Measurements from ENCODE around the gene APP. TPM values are rescaled to one million over a fixed set of nuclear protein-coding genes. Genes with fewer than 3 reads are reported as not detected.

The APP gene
- total and polyA plus RNA-seq, 10 of the 15 experiments (the other 5 are each of a cell fraction or from before 2014, with no cell fraction given): 8.8 to 94.9 (median 51.0) TPM

GRCh38 chr21:25903607-25904006, 267.0 kb downstream of the APP start:
- FAIRE-seq (peak; percentile 66), ATAC-seq (peak; percentile 79), DNase-seq (ENCODE audit: low read depth, low spot score) (peak; percentile 33)
- intact Hi-C loops (cut with micrococcal nuclease; ENCODE audit: unreplicated experiment) (no loop called here), in situ Hi-C loops (cut with MboI) (no loop called here)
- H3K79me2 ChIP-seq (ENCODE audit: control insufficient read depth, insufficient read depth, low read length): no peaks in the 10 kb centered on the region
- BruUV-seq (replicated peaks): no TSS peak
- no peaks in the 10 kb centered on the region for H4K20me1 ChIP-seq (ENCODE audit: control insufficient read depth, insufficient read depth)
- no peak overlapping the region for H3K9ac ChIP-seq (ENCODE audit: control insufficient read depth, insufficient read depth, low read length)
- no peaks in the 10 kb centered on the region for H3K9me3 ChIP-seq (replicated peaks; ENCODE audit: control insufficient read depth, insufficient read depth, low read length)
- H3K4me3 ChIP-seq: no peak overlapping the region
- H3K4me1 ChIP-seq (ENCODE audit: control insufficient read depth, insufficient read depth, low read length): peaks cover 6% of the 10 kb centered on the region
- ChIA-PET POLR2A (no interaction called here), CTCF (no interaction called here), SMC1A (ENCODE audit: uncharacterized antibody, unreplicated experiment) (no interaction called here), RAD21 (ENCODE audit: unreplicated experiment) (no interaction called here)
- 2% methylated on average over 5 of the region's 5 CpGs for WGBS (ENCODE audit: insufficient coverage, insufficient replicate concordance, low lambda C conversion rate, missing lambda C conversion rate)
- H3K36me3 ChIP-seq (ENCODE audit: control insufficient read depth in 2 of 2, insufficient read depth in 2 of 2, low read length in 1 of 2): no peaks in the 10 kb centered on the region
- no peaks in the 10 kb centered on the region for H3K27me3 ChIP-seq (replicated peaks in 1 of 2; ENCODE audit: control insufficient read depth in 2 of 2, insufficient read depth in 2 of 2, low read length in 1 of 2)
- no peak overlapping the region for H3K27ac ChIP-seq (ENCODE audit: control insufficient read depth, insufficient read depth)
- no peak overlapping the region for H3K4me2 ChIP-seq (ENCODE audit: control insufficient read depth, insufficient read depth)
- no peak overlapping the region for H2AFZ ChIP-seq (ENCODE audit: control insufficient read depth, low read depth, low read length)
- TF ChIP-seq, protein P1, sequence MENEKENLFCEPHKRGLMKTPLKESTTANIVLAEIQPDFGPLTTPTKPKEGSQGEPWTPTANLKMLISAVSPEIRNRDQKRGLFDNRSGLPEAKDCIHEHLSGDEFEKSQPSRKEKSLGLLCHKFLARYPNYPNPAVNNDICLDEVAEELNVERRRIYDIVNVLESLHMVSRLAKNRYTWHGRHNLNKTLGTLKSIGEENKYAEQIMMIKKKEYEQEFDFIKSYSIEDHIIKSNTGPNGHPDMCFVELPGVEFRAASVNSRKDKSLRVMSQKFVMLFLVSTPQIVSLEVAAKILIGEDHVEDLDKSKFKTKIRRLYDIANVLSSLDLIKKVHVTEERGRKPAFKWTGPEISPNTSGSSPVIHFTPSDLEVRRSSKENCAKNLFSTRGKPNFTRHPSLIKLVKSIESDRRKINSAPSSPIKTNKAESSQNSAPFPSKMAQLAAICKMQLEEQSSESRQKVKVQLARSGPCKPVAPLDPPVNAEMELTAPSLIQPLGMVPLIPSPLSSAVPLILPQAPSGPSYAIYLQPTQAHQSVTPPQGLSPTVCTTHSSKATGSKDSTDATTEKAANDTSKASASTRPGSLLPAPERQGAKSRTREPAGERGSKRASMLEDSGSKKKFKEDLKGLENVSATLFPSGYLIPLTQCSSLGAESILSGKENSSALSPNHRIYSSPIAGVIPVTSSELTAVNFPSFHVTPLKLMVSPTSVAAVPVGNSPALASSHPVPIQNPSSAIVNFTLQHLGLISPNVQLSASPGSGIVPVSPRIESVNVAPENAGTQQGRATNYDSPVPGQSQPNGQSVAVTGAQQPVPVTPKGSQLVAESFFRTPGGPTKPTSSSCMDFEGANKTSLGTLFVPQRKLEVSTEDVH (IDR thresholded peaks at IDR 0.05; ENCODE audit: low read depth, partially characterized antibody): no peak
- TF ChIP-seq SUPT20H (IDR thresholded peaks at IDR 0.05; ENCODE audit: borderline replicate concordance, control insufficient read depth, low read depth, low read length) (no peak), JUND (IDR thresholded peaks at IDR 0.05; ENCODE audit: low read depth, low read length) (no peak), CBX5 (IDR thresholded peaks at IDR 0.05; ENCODE audit: low read depth) (no peak), CREM (IDR thresholded peaks at IDR 0.05; ENCODE audit: low read depth) (peak; percentile 58; the same call in 1 of the 2 replicates), ZZZ3 (IDR thresholded peaks at IDR 0.05; ENCODE audit: control insufficient read depth, insufficient read length, low read depth) (no peak), ZBED1 (IDR thresholded peaks at IDR 0.05; ENCODE audit: borderline replicate concordance) (no peak), MEF2B (IDR thresholded peaks at IDR 0.05; ENCODE audit: partially characterized antibody, poor library complexity, severe bottlenecking) (peak; percentile 30), ZNF384 (IDR thresholded peaks at IDR 0.05; ENCODE audit: borderline replicate concordance, low read depth, low read length) (no peak), ZNF274 (IDR thresholded peaks at IDR 0.05; ENCODE audit: insufficient read depth, insufficient read length) (no peak), ATF7 (IDR thresholded peaks at IDR 0.05; ENCODE audit: low read depth) (peak; percentile 67; the same call in 1 of the 2 replicates), MTA2 (IDR thresholded peaks at IDR 0.05; ENCODE audit: low read depth) (peak; percentile 80), EP300 (IDR thresholded peaks at IDR 0.05; ENCODE audit: borderline replicate concordance in 1 of 2, control insufficient read depth in 1 of 2, low read depth in 2 of 2, low read length in 2 of 2) (peak in 1 of 2 experiments; percentile 39; a peak in 1 of 4 replicates), SPI1 (IDR thresholded peaks at IDR 0.05; ENCODE audit: borderline replicate concordance, insufficient read depth, low read depth, low read length) (peak; percentile 76), BHLHE40 (IDR thresholded peaks at IDR 0.05; ENCODE audit: borderline replicate concordance in 1 of 2, low read depth in 2 of 2, low read length in 1 of 2) (peak in 1 of 2 experiments; percentile 85; a peak in 2 of 4 replicates), BCL11A (IDR thresholded peaks at IDR 0.05; ENCODE audit: low read depth, low read length) (peak; percentile 59; the same call in 1 of the 2 replicates), IKZF1 (conservative IDR thresholded peaks at IDR 0.05) (peak; percentile 73)
- TF ChIP-seq, protein P2, sequence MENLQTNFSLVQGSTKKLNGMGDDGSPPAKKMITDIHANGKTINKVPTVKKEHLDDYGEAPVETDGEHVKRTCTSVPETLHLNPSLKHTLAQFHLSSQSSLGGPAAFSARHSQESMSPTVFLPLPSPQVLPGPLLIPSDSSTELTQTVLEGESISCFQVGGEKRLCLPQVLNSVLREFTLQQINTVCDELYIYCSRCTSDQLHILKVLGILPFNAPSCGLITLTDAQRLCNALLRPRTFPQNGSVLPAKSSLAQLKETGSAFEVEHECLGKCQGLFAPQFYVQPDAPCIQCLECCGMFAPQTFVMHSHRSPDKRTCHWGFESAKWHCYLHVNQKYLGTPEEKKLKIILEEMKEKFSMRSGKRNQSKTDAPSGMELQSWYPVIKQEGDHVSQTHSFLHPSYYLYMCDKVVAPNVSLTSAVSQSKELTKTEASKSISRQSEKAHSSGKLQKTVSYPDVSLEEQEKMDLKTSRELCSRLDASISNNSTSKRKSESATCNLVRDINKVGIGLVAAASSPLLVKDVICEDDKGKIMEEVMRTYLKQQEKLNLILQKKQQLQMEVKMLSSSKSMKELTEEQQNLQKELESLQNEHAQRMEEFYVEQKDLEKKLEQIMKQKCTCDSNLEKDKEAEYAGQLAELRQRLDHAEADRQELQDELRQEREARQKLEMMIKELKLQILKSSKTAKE (IDR thresholded peaks at IDR 0.05; ENCODE audit: low read depth, poor library complexity, severe bottlenecking): peak; percentile 75
- TF ChIP-seq, protein P3, sequence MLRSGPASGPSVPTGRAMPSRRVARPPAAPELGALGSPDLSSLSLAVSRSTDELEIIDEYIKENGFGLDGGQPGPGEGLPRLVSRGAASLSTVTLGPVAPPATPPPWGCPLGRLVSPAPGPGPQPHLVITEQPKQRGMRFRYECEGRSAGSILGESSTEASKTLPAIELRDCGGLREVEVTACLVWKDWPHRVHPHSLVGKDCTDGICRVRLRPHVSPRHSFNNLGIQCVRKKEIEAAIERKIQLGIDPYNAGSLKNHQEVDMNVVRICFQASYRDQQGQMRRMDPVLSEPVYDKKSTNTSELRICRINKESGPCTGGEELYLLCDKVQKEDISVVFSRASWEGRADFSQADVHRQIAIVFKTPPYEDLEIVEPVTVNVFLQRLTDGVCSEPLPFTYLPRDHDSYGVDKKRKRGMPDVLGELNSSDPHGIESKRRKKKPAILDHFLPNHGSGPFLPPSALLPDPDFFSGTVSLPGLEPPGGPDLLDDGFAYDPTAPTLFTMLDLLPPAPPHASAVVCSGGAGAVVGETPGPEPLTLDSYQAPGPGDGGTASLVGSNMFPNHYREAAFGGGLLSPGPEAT (IDR thresholded peaks at IDR 0.05; ENCODE audit: low read depth): no peak

Data from GM12878 (cell line).